Common myeloid progenitor, CD34-positive (primary cell): ENCODE data around the gene C1orf232.

Source experiments
- CTCF ChIA-PET: fragments of 350-600 bp; sonication (Branson Sonifier 250); formaldehyde crosslinking; loops from one replicate; lab custom pipeline; 2021; ENCODE audit warnings: antibody characterized with exemption; lab: Charles Lee
- POLR2A ChIA-PET: fragments of 350-600 bp; sonication (Branson Sonifier 250); formaldehyde crosslinking; loops from one replicate; lab custom pipeline; 2021; ENCODE audit warnings: antibody characterized with exemption; lab: Charles Lee
- DNase-seq, 3 donors: peaks; one replicate each; pipeline versions ENCODE4 v3.0.0 to v3.0.0-alpha.2; 2013
- H3K27ac ChIP-seq, 2 experiments: 1 replicate in 1 of 2; 2 replicates in 1 of 2; pipeline ENCODE4 v1.7.0; 2013; ENCODE audit warnings: inconsistent platforms in 2 of 2, low read length in 2 of 2, mild to moderate bottlenecking in 2 of 2, low read depth in 1 of 2, moderate library complexity in 1 of 2; ENCODE audit not compliant: severe bottlenecking in 2 of 2, insufficient read depth in 1 of 2, poor library complexity in 1 of 2
- H3K27me3 ChIP-seq, 5 experiments: replicated peaks in 2 of 5; 1 replicate in 3 of 5; 2 replicates in 2 of 5; pipeline versions ENCODE4 v1.6.1 to v1.7.0; 2013; ENCODE audit warnings: low read length in 4 of 5, mild to moderate bottlenecking in 2 of 5, moderate library complexity in 2 of 5, inconsistent platforms in 1 of 5; ENCODE audit not compliant: insufficient read depth in 5 of 5, control insufficient read depth in 4 of 5
- H3K36me3 ChIP-seq, 4 experiments: 1 replicate in 2 of 4; 2 replicates in 2 of 4; pipeline versions ENCODE4 v1.6.1 to v1.7.0; 2013; ENCODE audit warnings: low read length in 3 of 4, control low read depth in 1 of 4, mild to moderate bottlenecking in 1 of 4; ENCODE audit not compliant: control insufficient read depth in 4 of 4, insufficient read depth in 4 of 4
- H3K4me1 ChIP-seq, 4 experiments: 1 replicate in 3 of 4; 2 replicates in 1 of 4; pipeline versions ENCODE4 v1.6.1 to v1.7.1; 2013; ENCODE audit warnings: low read length in 3 of 4, mild to moderate bottlenecking in 3 of 4, control low read depth in 1 of 4, inconsistent platforms in 1 of 4, moderate library complexity in 1 of 4; ENCODE audit not compliant: control insufficient read depth in 4 of 4, insufficient read depth in 4 of 4; ENCODE audit errors: control extremely low read depth in 1 of 4
- H3K4me3 ChIP-seq, 7 experiments: 1 replicate in 4 of 7; 2 replicates in 3 of 7; pipeline versions ENCODE4 v1.5.1 to v1.7.0; 2013; ENCODE audit warnings: mild to moderate bottlenecking in 7 of 7, low read length in 6 of 7, moderate library complexity in 6 of 7, inconsistent platforms in 2 of 7, low read depth in 2 of 7, control low read depth in 1 of 7; ENCODE audit not compliant: insufficient read depth in 4 of 7, control insufficient read depth in 1 of 7; ENCODE audit errors: extremely low read depth in 1 of 7
- H3K9me3 ChIP-seq, 5 experiments: 1 replicate in 4 of 5; 2 replicates in 1 of 5; pipeline versions ENCODE4 v1.6.1 to v1.7.1; 2013; ENCODE audit warnings: low read length in 4 of 5, mild to moderate bottlenecking in 2 of 5, inconsistent platforms in 1 of 5, low read depth in 1 of 5, moderate library complexity in 1 of 5; ENCODE audit not compliant: control insufficient read depth in 4 of 5, insufficient read depth in 2 of 5; ENCODE audit errors: control extremely low read depth in 1 of 5
- WGBS: methylation state at CpG from one replicate; pipeline ENCODE4 v1.1.5; 2013; ENCODE audit not compliant: insufficient coverage; 5-methylcytosine and 5-hydroxymethylcytosine counted together

Gene C1orf232

DNA sequence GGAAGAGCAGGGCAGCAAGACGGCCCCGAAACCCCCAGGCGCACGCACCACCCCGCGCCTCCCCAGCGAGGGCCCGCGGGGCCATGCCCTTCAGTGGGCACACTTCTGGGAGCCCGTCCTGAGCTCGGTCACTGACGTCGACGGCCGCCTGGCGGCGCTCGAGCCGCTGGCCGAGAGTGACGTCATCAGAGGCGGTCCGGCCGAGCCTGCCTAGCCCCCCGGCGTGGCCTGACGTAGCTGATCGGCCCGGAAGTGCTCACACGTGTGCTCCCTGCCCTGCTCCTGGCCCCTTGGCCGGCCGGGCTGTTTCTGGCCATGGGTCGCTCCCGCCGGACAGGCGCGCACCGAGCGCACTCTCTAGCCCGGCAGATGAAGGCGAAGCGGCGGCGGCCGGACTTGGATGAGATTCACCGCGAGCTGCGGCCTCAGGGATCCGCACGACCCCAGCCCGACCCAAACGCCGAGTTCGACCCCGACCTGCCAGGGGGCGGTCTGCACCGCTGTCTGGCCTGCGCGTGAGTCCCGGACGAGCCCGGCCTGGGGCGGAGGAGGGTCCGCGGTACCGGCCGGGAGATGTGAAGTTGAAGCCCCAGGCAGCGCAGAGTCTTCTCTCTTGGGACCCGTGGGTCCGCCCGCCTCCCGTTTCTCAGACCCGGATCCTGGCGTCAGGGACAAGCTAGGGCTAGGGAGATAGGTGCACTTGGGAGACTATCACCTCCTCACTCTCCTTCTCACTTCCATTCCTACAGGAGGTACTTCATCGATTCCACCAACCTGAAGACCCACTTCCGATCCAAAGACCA is 1.1 kb upstream of the C1orf232 start, which contains the start of gene ZNF593:
Gene ZNF593 (plus strand): TSS at position 240 of the 803 bp plus-strand sequence. CDS start 76 bp downstream, at position 316.
- peaks cover 0 to 10% (median 5%) of the 10 kb centered on the region in 4 experiments for H3K36me3 ChIP-seq
- ChIA-PET CTCF (interaction anchor here (0.6 to 2.0 kb wide), 18 partner anchors 8 to 209 kb away, joined by 3 to 11 read pairs (median 4); partner anchors contain the start of genes CD52 and CEP85), POLR2A (interaction anchor here (0.6 to 0.8 kb wide), 3 partner anchors 12 to 150 kb away, joined by 3 to 6 read pairs (median 3); partner anchors contain the start of gene CEP85)
- peak within 1 kb of the TSS; percentile 33 to 85 for H3K27ac ChIP-seq
- peaks cover 0 to 25% (median 11%) of the 10 kb centered on the region in 4 experiments for H3K4me1 ChIP-seq
- H3K27me3 ChIP-seq, result no peaks in the 10 kb centered on the region
- peak; percentile 89 to 91 (median 91) for DNase-seq
- 0% methylated on average over 46 of the region's 76 CpGs for WGBS
- H3K9me3 ChIP-seq, result no peaks in the 10 kb centered on the region
- H3K4me3 ChIP-seq, result peak within 1 kb of the TSS; percentile 70 to 85 (median 79)

DNA sequence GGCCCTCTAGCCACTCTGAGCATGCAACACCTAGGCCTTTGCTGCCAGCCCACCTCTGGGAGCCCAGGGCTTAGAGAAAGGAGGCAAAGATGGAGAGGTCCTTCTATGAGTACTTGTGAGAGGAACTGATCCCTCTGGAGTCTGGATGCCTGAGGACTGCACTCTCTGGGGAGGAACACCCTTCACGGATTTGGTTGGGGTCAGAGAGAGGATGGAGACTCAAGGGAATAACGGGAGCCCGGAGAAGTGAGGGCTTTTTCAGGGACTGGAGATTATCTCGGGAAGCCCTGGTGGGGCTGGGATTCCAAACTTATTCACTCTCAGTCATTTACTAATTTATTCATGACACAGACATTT is 413 bp upstream of the C1orf232 start:
- POLR2A ChIA-PET, result interaction anchor here (0.6 kb wide), 1 partner anchor 150 kb away, joined by 6 read pairs; no protein-coding TSS in a partner anchor

DNA sequence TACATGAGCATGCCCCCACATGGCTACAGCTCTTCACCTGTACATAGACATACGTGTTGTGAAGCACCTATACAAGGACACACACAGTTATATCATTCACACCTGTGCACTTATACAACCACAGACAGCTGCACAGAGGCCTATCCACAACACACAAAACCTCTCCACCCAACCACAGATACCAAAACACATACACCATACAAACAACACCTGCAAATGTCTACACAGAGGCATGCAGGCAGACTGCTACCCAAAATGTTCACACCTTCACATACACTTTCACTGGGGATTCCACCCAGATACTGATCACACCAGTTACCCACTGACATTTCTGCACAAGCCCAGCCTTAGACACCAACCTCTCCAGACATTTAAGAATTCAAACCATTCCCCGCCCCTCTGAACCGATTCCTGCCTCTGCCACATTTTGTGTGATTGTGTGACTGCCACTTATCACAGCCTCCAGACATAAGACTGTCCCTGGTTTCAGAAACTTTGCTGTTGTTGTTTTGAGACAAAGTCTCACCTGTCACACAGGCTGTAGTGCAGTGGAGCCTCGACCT is 2.0 kb downstream of the C1orf232 start:
- Histone ChIP-seq H3K27ac (no peak overlapping the region), H3K36me3 (peaks cover 0 to 9% (median 2%) of the 10 kb centered on the region in 4 experiments), H3K4me3 (no peak overlapping the region), H3K27me3 (peaks cover 0 to 8% (median 5%) of the 10 kb centered on the region in 5 experiments), H3K9me3 (no peaks in the 10 kb centered on the region), H3K4me1 (peaks cover 0 to 42% (median 25%) of the 10 kb centered on the region in 4 experiments)
- POLR2A ChIA-PET, result no interaction called here
- CTCF ChIA-PET, result interaction anchor here (1.2 to 1.9 kb wide), 2 partner anchors 22 to 60 kb away, joined by 3 to 5 read pairs; no protein-coding TSS in a partner anchor
- WGBS, result 97% methylated on average over 4 of the region's 4 CpGs
- no peak for DNase-seq

More for the DNA sequence above, 413 bp upstream of the C1orf232 start:
- WGBS, result 94% methylated on average over 3 of the region's 4 CpGs
- CTCF ChIA-PET, result interaction anchor here (0.6 to 2.0 kb wide), 14 partner anchors 8 to 210 kb away, joined by 3 to 11 read pairs (median 4); partner anchors contain the start of genes CD52, CEP85 and CNKSR1
- H3K9me3 ChIP-seq, result no peaks in the 10 kb centered on the region
- DNase-seq, result no peak
- H3K27ac ChIP-seq, result peak overlapping the region in 1 of 2 experiments; percentile 85
- H3K36me3 ChIP-seq, result peaks cover 0 to 10% (median 5%) of the 10 kb centered on the region in 4 experiments
- H3K4me3 ChIP-seq, result peak overlapping the region in 3 of 7 experiments; percentile 79 to 84 (median 83)
- no peaks in the 10 kb centered on the region for H3K27me3 ChIP-seq
- peaks cover 0 to 30% (median 14%) of the 10 kb centered on the region in 4 experiments for H3K4me1 ChIP-seq

DNA sequence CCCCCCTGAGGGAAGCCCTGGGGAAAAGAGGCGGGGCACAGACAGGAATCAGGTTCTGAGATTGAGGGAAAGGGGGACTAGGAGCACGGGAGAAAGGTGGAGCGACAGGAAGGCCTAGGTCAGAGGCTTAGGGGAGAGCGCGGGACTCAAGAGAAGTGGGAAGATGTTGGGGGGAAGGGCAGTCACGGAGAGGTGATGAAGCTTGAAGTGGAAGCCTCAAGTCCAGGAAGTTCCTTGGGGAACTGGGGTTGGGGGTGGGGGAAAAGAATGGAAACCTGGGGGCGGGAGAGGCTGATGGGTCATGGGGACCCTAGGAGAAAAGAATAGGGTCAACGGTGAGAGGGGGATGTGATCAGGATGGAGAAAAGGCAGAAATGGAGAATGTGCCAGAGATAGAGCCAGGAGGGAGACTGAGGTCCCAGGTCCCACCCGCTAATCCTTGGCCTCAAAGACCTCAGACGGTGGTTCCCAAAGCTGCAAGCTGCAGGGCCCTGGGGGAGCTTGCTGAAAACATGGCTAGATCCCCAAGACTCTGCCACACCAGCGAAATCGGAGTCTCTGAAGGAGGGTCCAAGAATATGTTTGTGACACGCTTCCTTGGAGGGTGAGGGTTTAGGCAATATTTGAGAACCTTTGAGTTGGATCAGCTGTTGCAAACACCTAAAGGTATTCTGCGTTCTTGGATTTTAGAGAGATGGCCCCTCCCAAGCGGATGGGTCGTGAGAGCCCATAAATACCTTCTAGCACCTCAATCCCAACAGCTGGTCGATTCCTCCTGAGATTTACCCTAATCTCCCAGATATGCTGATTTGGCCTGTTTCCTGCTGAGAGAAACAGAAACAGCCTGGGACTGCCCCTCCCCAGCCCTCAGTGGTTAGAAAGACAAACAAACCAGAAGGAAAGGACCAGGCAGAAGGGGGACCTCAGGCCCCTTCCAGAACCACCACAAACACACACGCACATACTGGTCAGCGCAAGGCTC is 3.6 kb downstream of the C1orf232 start:
- CTCF ChIA-PET, result interaction anchor here (0.7 to 1.9 kb wide), 10 partner anchors 9 to 199 kb away, joined by 3 to 6 read pairs (median 4); no protein-coding TSS in a partner anchor
- Histone ChIP-seq H3K9me3 (no peaks in the 10 kb centered on the region), H3K27ac (no peak overlapping the region), H3K4me1 (peaks cover 0 to 44% (median 29%) of the 10 kb centered on the region in 4 experiments), H3K4me3 (peak overlapping the region in 1 of 7 experiments; percentile 64), H3K27me3 (peaks cover 0 to 22% (median 11%) of the 10 kb centered on the region in 5 experiments), H3K36me3 (no peaks in the 10 kb centered on the region)
- POLR2A ChIA-PET, result interaction anchor here (0.7 kb wide), 1 partner anchor 9 kb away, joined by 4 read pairs; no protein-coding TSS in a partner anchor
- WGBS, result 69% methylated on average over 13 of the region's 19 CpGs
- no peak for DNase-seq

DNA sequence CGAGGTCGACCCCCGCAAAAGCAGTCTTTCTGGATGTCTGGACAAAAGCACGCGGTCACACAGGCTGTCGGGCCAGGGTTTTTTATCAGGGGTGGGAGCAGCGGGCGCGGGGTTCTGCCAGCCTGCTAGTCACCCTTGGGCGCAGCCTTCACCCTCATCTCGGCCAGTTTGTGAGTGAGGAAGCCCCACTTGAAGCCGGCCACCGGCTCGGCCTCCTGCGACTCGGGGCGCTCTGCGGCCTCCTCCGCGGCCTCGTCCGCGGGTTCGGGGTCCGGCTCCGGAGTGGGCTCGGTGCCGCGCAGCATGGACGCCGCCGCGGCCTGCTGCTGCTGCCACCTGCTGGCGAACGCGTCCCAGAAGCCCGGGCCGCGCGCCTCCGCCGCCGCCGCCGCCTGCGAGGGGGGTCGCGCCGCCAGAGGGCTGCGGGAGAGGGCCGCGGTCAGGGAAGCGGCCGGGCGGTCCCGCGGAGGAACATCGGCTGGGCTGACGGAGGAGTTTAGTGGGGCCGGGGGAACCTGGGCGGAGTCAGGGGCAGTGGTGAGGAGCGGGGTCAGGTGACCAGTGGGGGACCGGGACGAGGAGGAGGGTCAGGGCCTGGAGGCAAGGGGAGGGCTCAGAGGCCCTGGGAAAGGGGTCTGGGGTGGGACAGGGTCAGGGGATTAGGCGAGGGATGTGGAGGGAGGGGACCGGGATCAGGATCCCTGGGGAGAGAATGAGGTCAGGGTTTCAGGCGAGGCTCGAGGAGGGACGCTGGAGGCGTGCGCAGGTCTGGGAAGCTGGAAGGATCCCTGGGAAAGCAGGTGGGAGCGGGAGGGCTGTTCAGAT is 4.5 kb downstream of the C1orf232 start:
- WGBS, result 15% methylated on average over 59 of the region's 72 CpGs
- no peak overlapping the region for H3K27ac ChIP-seq
- H3K27me3 ChIP-seq, result peaks cover 0 to 22% (median 11%) of the 10 kb centered on the region in 5 experiments
- H3K4me3 ChIP-seq, result peak overlapping the region in 6 of 7 experiments; percentile 31 to 71 (median 50)
- H3K36me3 ChIP-seq, result no peaks in the 10 kb centered on the region
- CTCF ChIA-PET, result interaction anchor here (0.7 to 2.1 kb wide), 11 partner anchors 9 to 200 kb away, joined by 3 to 6 read pairs (median 4); no protein-coding TSS in a partner anchor
- H3K9me3 ChIP-seq, result no peaks in the 10 kb centered on the region
- H3K4me1 ChIP-seq, result peaks cover 0 to 43% (median 28%) of the 10 kb centered on the region in 4 experiments
- peak; percentile 40 to 55 (median 54) for DNase-seq
- POLR2A ChIA-PET, result no interaction called here
